Measurements from ENCODE around the gene PHLPP1.

The PHLPP1 gene

GRCh38 chr18:62751977-62752376 lies 36.6 kb downstream of the PHLPP1 start:
- CTCF ChIA-PET: interaction anchor here (1.1 to 1.4 kb wide), 2 partner anchors 11 to 230 kb away, joined by 4 to 5 read pairs; no protein-coding TSS in a partner anchor
- H3K27ac ChIP-seq (ENCODE audit: extremely low read depth, low read depth, low read length): no peak overlapping the region

GRCh38 chr18:62754026-62754425 lies 38.7 kb downstream of the PHLPP1 start:
- Histone ChIP-seq H3K4me3 (ENCODE audit: low read depth, low read length) (no peak overlapping the region), H3K27ac (ENCODE audit: extremely low read depth, low read depth, low read length) (no peak overlapping the region), H3K9me3 (ENCODE audit: control insufficient read depth, insufficient read depth, low read depth, low read length) (no peaks in the 10 kb centered on the region; the same call in 1 of the 2 replicates), H3K4me1 (ENCODE audit: control insufficient read depth, insufficient read depth, low read length) (peaks cover 38% of the 10 kb centered on the region), H3K36me3 (ENCODE audit: control insufficient read depth in 2 of 2, insufficient read depth in 1 of 2, low read length in 2 of 2) (no peaks in the 10 kb centered on the region)
- ChIA-PET POLR2A (no interaction called here), CTCF (no interaction called here)
- TF ChIP-seq PRDM1 (tag by site-specific recombination; IDR thresholded peaks at IDR 0.05) (no peak), ZNF292 (tag by site-specific recombination; IDR thresholded peaks at IDR 0.05; ENCODE audit: borderline replicate concordance, low read depth) (no peak), SCRT2 (tag by site-specific recombination; IDR thresholded peaks at IDR 0.05) (peak; percentile 54; the same call in 1 of the 2 replicates), ZNF174 (tag by site-specific recombination; IDR thresholded peaks at IDR 0.05) (no peak), OSR2 (tag by site-specific recombination; IDR thresholded peaks at IDR 0.05) (no peak), ZNF501 (tag by site-specific recombination; IDR thresholded peaks at IDR 0.05) (no peak), ZNF157 (tag by site-specific recombination; IDR thresholded peaks at IDR 0.05) (no peak), ZNF629 (tag by site-specific recombination; IDR thresholded peaks at IDR 0.05) (no peak), SCRT1 (tag by site-specific recombination; IDR thresholded peaks at IDR 0.05; ENCODE audit: borderline replicate concordance) (peak; percentile 43; the same call in 1 of the 2 replicates), ZNF133 (tag by site-specific recombination; IDR thresholded peaks at IDR 0.05) (no peak), ZNF121 (tag by site-specific recombination; IDR thresholded peaks at IDR 0.05) (no peak)
- TF ChIP-seq, protein P1, sequence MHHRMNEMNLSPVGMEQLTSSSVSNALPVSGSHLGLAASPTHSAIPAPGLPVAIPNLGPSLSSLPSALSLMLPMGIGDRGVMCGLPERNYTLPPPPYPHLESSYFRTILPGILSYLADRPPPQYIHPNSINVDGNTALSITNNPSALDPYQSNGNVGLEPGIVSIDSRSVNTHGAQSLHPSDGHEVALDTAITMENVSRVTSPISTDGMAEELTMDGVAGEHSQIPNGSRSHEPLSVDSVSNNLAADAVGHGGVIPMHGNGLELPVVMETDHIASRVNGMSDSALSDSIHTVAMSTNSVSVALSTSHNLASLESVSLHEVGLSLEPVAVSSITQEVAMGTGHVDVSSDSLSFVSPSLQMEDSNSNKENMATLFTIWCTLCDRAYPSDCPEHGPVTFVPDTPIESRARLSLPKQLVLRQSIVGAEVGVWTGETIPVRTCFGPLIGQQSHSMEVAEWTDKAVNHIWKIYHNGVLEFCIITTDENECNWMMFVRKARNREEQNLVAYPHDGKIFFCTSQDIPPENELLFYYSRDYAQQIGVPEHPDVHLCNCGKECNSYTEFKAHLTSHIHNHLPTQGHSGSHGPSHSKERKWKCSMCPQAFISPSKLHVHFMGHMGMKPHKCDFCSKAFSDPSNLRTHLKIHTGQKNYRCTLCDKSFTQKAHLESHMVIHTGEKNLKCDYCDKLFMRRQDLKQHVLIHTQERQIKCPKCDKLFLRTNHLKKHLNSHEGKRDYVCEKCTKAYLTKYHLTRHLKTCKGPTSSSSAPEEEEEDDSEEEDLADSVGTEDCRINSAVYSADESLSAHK (tag by site-specific recombination; IDR thresholded peaks at IDR 0.05): no peak
- TF ChIP-seq, protein P2, sequence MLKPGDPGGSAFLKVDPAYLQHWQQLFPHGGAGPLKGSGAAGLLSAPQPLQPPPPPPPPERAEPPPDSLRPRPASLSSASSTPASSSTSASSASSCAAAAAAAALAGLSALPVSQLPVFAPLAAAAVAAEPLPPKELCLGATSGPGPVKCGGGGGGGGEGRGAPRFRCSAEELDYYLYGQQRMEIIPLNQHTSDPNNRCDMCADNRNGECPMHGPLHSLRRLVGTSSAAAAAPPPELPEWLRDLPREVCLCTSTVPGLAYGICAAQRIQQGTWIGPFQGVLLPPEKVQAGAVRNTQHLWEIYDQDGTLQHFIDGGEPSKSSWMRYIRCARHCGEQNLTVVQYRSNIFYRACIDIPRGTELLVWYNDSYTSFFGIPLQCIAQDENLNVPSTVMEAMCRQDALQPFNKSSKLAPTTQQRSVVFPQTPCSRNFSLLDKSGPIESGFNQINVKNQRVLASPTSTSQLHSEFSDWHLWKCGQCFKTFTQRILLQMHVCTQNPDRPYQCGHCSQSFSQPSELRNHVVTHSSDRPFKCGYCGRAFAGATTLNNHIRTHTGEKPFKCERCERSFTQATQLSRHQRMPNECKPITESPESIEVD (tag by site-specific recombination; IDR thresholded peaks at IDR 0.05): no peak

More at GRCh38 chr18:62751977-62752376, 36.6 kb downstream of the PHLPP1 start:
- TF ChIP-seq ZNF133 (tag by site-specific recombination; IDR thresholded peaks at IDR 0.05): no peak
- TF ChIP-seq ZNF76 (tag by site-specific recombination; IDR thresholded peaks at IDR 0.05; ENCODE audit: borderline replicate concordance, low read depth): no peak
- no peak for TF ChIP-seq ZNF416 (tag by site-specific recombination; IDR thresholded peaks at IDR 0.05)
- no peak for TF ChIP-seq ZNF2 (tag by site-specific recombination; IDR thresholded peaks at IDR 0.05)
- TF ChIP-seq KLF1 (tag by site-specific recombination; IDR thresholded peaks at IDR 0.05): no peak
- TF ChIP-seq ZNF157 (tag by site-specific recombination; IDR thresholded peaks at IDR 0.05): no peak
- no peak for TF ChIP-seq ZNF239 (tag by site-specific recombination; IDR thresholded peaks at IDR 0.05)
- TF ChIP-seq ZNF544 (tag by site-specific recombination; IDR thresholded peaks at IDR 0.05): no peak
- TF ChIP-seq ZNF311 (tag by site-specific recombination; IDR thresholded peaks at IDR 0.05; ENCODE audit: borderline replicate concordance): no peak
- no peak for TF ChIP-seq ZNF404 (tag by site-specific recombination; IDR thresholded peaks at IDR 0.05)
- TF ChIP-seq ZNF426 (tag by site-specific recombination; IDR thresholded peaks at IDR 0.05): no peak
- TF ChIP-seq ZXDB (tag by site-specific recombination; IDR thresholded peaks at IDR 0.05): no peak
- no peak for TF ChIP-seq ZNF16 (tag by site-specific recombination; IDR thresholded peaks at IDR 0.05; ENCODE audit: low read depth)
- TF ChIP-seq, protein P3, sequence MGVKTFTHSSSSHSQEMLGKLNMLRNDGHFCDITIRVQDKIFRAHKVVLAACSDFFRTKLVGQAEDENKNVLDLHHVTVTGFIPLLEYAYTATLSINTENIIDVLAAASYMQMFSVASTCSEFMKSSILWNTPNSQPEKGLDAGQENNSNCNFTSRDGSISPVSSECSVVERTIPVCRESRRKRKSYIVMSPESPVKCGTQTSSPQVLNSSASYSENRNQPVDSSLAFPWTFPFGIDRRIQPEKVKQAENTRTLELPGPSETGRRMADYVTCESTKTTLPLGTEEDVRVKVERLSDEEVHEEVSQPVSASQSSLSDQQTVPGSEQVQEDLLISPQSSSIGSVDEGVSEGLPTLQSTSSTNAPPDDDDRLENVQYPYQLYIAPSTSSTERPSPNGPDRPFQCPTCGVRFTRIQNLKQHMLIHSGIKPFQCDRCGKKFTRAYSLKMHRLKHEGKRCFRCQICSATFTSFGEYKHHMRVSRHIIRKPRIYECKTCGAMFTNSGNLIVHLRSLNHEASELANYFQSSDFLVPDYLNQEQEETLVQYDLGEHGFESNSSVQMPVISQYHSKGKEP (tag by site-specific recombination; IDR thresholded peaks at IDR 0.05): no peak
- no peak for TF ChIP-seq YY2 (tag by site-specific recombination; IDR thresholded peaks at IDR 0.05)
- TF ChIP-seq PBX3 (CRISPR knock-in tag; IDR thresholded peaks at IDR 0.05): no peak
- TF ChIP-seq YY1 (tag by site-specific recombination; IDR thresholded peaks at IDR 0.05): no peak
- TF ChIP-seq IKZF3 (tag by site-specific recombination; IDR thresholded peaks at IDR 0.05): no peak
- H3K9me3 ChIP-seq (ENCODE audit: control insufficient read depth, insufficient read depth, low read depth, low read length): no peaks in the 10 kb centered on the region; the same call in 1 of the 2 replicates
- no peak overlapping the region for H3K4me3 ChIP-seq (ENCODE audit: low read depth, low read length)
- H3K4me1 ChIP-seq (ENCODE audit: control insufficient read depth, insufficient read depth, low read length): peaks cover 27% of the 10 kb centered on the region
- no peaks in the 10 kb centered on the region for H3K36me3 ChIP-seq (ENCODE audit: control insufficient read depth in 2 of 2, insufficient read depth in 1 of 2, low read length in 2 of 2)
- POLR2A ChIA-PET: no interaction called here
